ENCODE results near the gene KCNN3. TPM values are rescaled to one million over a fixed set of nuclear protein-coding genes. Genes with fewer than 3 reads are reported as not detected.

The KCNN3 gene
- total and polyA plus RNA-seq, 4 donors = 0.47 to 4.9 (median 1.9) TPM

DNA sequence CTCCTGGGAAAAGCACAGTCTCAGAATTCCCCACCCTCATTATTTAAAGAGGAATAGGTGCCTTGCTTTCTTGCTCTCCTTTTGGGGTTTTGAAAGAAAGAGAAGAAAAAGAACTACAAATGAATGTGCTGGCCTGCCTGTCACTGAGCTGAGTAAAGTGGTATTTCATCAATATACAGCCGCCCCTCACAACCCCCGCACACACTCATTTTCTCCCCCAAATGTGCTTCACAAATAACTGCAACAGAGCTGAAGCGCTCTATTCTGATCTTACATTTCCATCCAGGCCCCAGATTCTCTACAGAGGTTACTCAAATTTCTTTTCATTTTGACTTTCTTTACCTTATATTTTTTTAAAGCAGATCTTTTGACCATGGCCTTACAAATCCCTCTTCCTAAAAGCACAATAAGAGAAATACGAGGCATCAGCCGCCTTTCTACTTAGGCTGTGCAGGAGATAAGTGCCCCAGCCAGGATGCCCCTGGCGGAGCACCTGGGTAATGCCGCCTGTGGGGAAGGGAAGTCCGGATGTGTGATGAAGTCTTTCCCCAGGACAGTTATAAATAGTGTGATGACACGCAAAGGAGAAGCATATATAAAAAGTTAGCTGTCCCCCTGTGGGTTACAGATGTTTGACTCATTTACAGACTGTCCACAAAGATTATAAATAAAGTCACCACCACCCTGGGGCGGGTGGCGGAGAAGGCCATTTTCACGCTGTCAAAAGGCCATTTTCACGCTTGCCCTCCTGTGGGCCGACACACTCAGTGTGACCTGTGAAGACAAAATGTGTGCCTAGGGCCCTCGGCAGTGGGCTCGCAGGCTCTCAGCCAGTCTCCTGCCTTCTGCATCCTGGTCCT lies 6.5 kb downstream of the KCNN3 start:
- H3K27ac ChIP-seq (ENCODE audit: low read depth in 1 of 2, low read length in 1 of 2) = no peak overlapping the region
- peaks cover 0 to 20% (median 7%) of the 10 kb centered on the region in 5 donors for H3K4me1 ChIP-seq (ENCODE audit: control insufficient read depth in 5 of 5, insufficient read depth in 5 of 5, low read length in 5 of 5)
- DNase-seq (peak in 2 of 3 donors; percentile 40 to 50), ATAC-seq (ENCODE audit: insufficient read depth, low FRiP score) (no peak)
- no peaks in the 10 kb centered on the region for H3K9me3 ChIP-seq (ENCODE audit: control insufficient read depth in 4 of 4, insufficient read depth in 3 of 4, low read length in 3 of 4)
- TF ChIP-seq, protein P1, sequence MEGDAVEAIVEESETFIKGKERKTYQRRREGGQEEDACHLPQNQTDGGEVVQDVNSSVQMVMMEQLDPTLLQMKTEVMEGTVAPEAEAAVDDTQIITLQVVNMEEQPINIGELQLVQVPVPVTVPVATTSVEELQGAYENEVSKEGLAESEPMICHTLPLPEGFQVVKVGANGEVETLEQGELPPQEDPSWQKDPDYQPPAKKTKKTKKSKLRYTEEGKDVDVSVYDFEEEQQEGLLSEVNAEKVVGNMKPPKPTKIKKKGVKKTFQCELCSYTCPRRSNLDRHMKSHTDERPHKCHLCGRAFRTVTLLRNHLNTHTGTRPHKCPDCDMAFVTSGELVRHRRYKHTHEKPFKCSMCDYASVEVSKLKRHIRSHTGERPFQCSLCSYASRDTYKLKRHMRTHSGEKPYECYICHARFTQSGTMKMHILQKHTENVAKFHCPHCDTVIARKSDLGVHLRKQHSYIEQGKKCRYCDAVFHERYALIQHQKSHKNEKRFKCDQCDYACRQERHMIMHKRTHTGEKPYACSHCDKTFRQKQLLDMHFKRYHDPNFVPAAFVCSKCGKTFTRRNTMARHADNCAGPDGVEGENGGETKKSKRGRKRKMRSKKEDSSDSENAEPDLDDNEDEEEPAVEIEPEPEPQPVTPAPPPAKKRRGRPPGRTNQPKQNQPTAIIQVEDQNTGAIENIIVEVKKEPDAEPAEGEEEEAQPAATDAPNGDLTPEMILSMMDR (IDR thresholded peaks at IDR 0.05; ENCODE audit: control extremely low read depth, extremely low read depth) = peak; percentile 9
- 79 to 80% methylated on average over 16 of the region's 16 CpGs for WGBS, 2 donors
- no peak overlapping the region for H3K4me3 ChIP-seq
- H3K9ac ChIP-seq (ENCODE audit: insufficient read depth in 1 of 2, low read length in 2 of 2) = no peak overlapping the region
- H3K36me3 ChIP-seq (ENCODE audit: control insufficient read depth in 4 of 4, insufficient read depth in 4 of 4, low read length in 4 of 4) = no peaks in the 10 kb centered on the region
- peaks cover 0 to 20% (median 11%) of the 10 kb centered on the region in 3 donors for H3K27me3 ChIP-seq (ENCODE audit: control insufficient read depth in 3 of 3, insufficient read depth in 3 of 3, low read length in 2 of 3)

DNA sequence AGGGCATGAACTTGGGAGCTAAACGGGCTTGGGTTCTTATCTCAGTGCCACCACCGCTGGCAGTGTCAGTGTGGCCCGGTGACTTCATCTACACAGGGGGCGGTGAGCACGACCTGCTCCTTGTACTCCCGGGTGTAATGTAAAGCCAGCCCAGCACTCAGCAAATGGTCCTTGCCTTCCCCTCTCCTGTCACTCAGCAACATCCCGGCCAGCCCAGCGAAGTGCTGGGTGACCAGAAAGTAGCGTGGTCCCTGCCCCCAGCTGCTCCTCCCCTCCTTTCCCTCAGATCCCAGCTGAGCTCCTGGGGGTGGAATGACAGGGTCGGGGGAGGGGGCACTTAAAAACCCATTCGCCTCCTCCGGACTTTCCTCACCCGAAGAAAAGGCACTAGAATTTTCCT lies 7.2 kb downstream of the KCNN3 start:
- ATAC-seq (ENCODE audit: insufficient read depth, low FRiP score) (no peak), DNase-seq (no peak)
- Histone ChIP-seq H3K4me3 (no peak overlapping the region), H3K4me1 (ENCODE audit: control insufficient read depth in 5 of 5, insufficient read depth in 5 of 5, low read length in 5 of 5) (peaks cover 0 to 17% (median 5%) of the 10 kb centered on the region in 5 donors), H3K9ac (ENCODE audit: insufficient read depth in 1 of 2, low read length in 2 of 2) (no peak overlapping the region), H3K27me3 (ENCODE audit: control insufficient read depth in 3 of 3, insufficient read depth in 3 of 3, low read length in 2 of 3) (peaks cover 0 to 13% (median 7%) of the 10 kb centered on the region in 3 donors), H3K9me3 (ENCODE audit: control insufficient read depth in 4 of 4, insufficient read depth in 3 of 4, low read length in 3 of 4) (no peaks in the 10 kb centered on the region), H3K27ac (ENCODE audit: low read depth in 1 of 2, low read length in 1 of 2) (no peak overlapping the region), H3K36me3 (ENCODE audit: control insufficient read depth in 4 of 4, insufficient read depth in 4 of 4, low read length in 4 of 4) (no peaks in the 10 kb centered on the region)
- WGBS, 2 donors = 69 to 75% methylated on average over 13 of the region's 13 CpGs
- TF ChIP-seq, protein P1 (IDR thresholded peaks at IDR 0.05; ENCODE audit: control extremely low read depth, extremely low read depth) = no peak

DNA sequence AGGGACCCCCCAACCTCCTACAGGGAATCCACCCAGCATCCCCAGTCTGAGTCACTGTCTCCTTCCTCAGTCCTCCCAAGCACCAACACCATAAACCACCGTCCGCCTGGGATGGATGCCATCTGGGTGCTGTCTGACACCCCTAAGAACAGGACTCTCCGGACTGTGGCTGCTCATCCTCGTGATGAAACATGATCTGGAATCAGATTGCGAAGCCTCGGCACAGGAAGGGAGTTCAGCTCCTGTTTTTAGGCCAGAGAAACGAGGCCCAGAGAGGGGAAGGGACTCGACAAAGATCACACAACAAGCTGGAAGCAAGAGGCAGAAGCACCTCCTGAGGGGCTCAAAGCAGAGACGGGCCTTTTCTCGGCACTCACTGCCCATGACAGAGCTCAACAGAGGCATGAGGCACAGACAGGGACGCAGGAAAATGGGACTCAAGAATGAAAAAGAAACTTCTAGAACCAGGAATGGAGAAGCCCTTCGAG lies 8.4 kb downstream of the KCNN3 start:
- no peak for ATAC-seq (ENCODE audit: insufficient read depth, low FRiP score)
- no peak overlapping the region for H3K27ac ChIP-seq (ENCODE audit: low read depth in 1 of 2, low read length in 1 of 2)
- WGBS, 2 donors = 88 to 89% methylated on average over 12 of the region's 12 CpGs

More for the DNA sequence above, 8.4 kb downstream of the KCNN3 start:
- Histone ChIP-seq H3K9me3 (ENCODE audit: control insufficient read depth in 4 of 4, insufficient read depth in 3 of 4, low read length in 3 of 4) (no peaks in the 10 kb centered on the region), H3K4me1 (ENCODE audit: control insufficient read depth in 5 of 5, insufficient read depth in 5 of 5, low read length in 5 of 5) (peaks cover 0 to 10% (median 2%) of the 10 kb centered on the region in 5 donors), H3K36me3 (ENCODE audit: control insufficient read depth in 4 of 4, insufficient read depth in 4 of 4, low read length in 4 of 4) (no peaks in the 10 kb centered on the region), H3K9ac (ENCODE audit: insufficient read depth in 1 of 2, low read length in 2 of 2) (no peak overlapping the region), H3K4me3 (no peak overlapping the region), H3K27me3 (ENCODE audit: control insufficient read depth in 3 of 3, insufficient read depth in 3 of 3, low read length in 2 of 3) (peaks cover 0 to 11% (median 1%) of the 10 kb centered on the region in 3 donors)
- DNase-seq = no peak
- TF ChIP-seq, protein P1 (IDR thresholded peaks at IDR 0.05; ENCODE audit: control extremely low read depth, extremely low read depth) = no peak

All from lung (tissue), 12 donors.